Mesenchymal stem cell (in vitro differentiated cells and primary cell): ENCODE measurements around the gene MDC1.

Experiments used
- DNase-seq: peaks from one replicate; pipeline ENCODE4 v3.0.0-alpha.2; 2013
- H2AFZ ChIP-seq: one replicate; pipeline ENCODE4 v1.6.1; 2013; ENCODE audit warnings: low read depth, mild to moderate bottlenecking, control low read depth, inconsistent platforms, low read length, moderate library complexity
- H2AK5ac ChIP-seq: 2 replicates; pipeline ENCODE4 v1.6.1; 2013; ENCODE audit warnings: low read length, moderate library complexity, mild to moderate bottlenecking, inconsistent platforms; ENCODE audit not compliant: severe bottlenecking
- H2BK120ac ChIP-seq: one replicate; pipeline ENCODE4 v1.6.1; 2013; ENCODE audit warnings: low read depth, mild to moderate bottlenecking, inconsistent platforms, low read length, moderate library complexity
- H2BK12ac ChIP-seq, 2 experiments: one replicate each; pipeline ENCODE4 v1.6.1; 2013; ENCODE audit warnings: inconsistent platforms in 2 of 2, low read length in 2 of 2, mild to moderate bottlenecking in 2 of 2, moderate library complexity in 2 of 2, control low read depth in 1 of 2
- H2BK15ac ChIP-seq: one replicate; pipeline ENCODE4 v1.6.1; 2013; ENCODE audit warnings: mild to moderate bottlenecking, low read depth, inconsistent platforms; ENCODE audit not compliant: poor library complexity, severe bottlenecking
- H2BK5ac ChIP-seq: 2 replicates; pipeline ENCODE4 v1.6.1; 2013; ENCODE audit warnings: low read depth, mild to moderate bottlenecking, low read length, control low read depth, inconsistent platforms; ENCODE audit not compliant: poor library complexity, severe bottlenecking
- H3K14ac ChIP-seq, 2 experiments: one replicate each; pipeline ENCODE4 v1.6.1; 2013; ENCODE audit warnings: inconsistent platforms in 2 of 2, low read length in 2 of 2, control low read depth in 1 of 2, mild to moderate bottlenecking in 1 of 2, moderate library complexity in 1 of 2
- H3K18ac ChIP-seq, 2 experiments: one replicate each; pipeline ENCODE4 v1.6.1; 2013; ENCODE audit warnings: inconsistent platforms in 2 of 2, low read length in 2 of 2, control low read depth in 1 of 2, low read depth in 1 of 2, mild to moderate bottlenecking in 1 of 2
- H3K23ac ChIP-seq, 2 experiments: one replicate each; pipeline ENCODE4 v1.6.1; 2013; ENCODE audit warnings: inconsistent platforms in 2 of 2, low read length in 2 of 2, mild to moderate bottlenecking in 2 of 2, moderate library complexity in 2 of 2, control low read depth in 1 of 2
- H3K27ac ChIP-seq: 2 replicates; pipeline ENCODE4 v1.5.1; 2013; ENCODE audit warnings: mild to moderate bottlenecking, moderate library complexity, low read length, control low read depth, inconsistent platforms; ENCODE audit not compliant: poor library complexity, severe bottlenecking
- H3K27me3 ChIP-seq, 2 experiments: 2 replicates each; pipeline versions ENCODE4 v1.6.1 to v1.7.0; 2013; ENCODE audit warnings: low read length in 2 of 2, mild to moderate bottlenecking in 2 of 2, moderate library complexity in 2 of 2, control low read depth in 1 of 2, inconsistent platforms in 1 of 2; ENCODE audit not compliant: control insufficient read depth in 1 of 2, insufficient read depth in 1 of 2
- H3K36me3 ChIP-seq, 2 experiments: 2 replicates each; pipeline versions ENCODE4 v1.6.1 to v1.7.0; 2013; ENCODE audit warnings: low read length in 2 of 2, control low read depth in 1 of 2, inconsistent platforms in 1 of 2, low read depth in 1 of 2, mild to moderate bottlenecking in 1 of 2; ENCODE audit not compliant: insufficient read depth in 2 of 2, control insufficient read depth in 1 of 2
- H3K4ac ChIP-seq, 2 experiments: one replicate each; pipeline ENCODE4 v1.6.1; 2013; ENCODE audit warnings: inconsistent platforms in 2 of 2, low read length in 2 of 2, mild to moderate bottlenecking in 2 of 2, moderate library complexity in 2 of 2, control low read depth in 1 of 2, low read depth in 1 of 2
- H3K4me1 ChIP-seq: 2 replicates; pipeline ENCODE4 v1.6.1; 2013; ENCODE audit warnings: low read depth, low read length, control low read depth; ENCODE audit not compliant: control insufficient read depth, insufficient read depth
- H3K4me2 ChIP-seq: 2 replicates; pipeline ENCODE4 v1.6.1; 2013; ENCODE audit warnings: low read length, mild to moderate bottlenecking, inconsistent platforms; ENCODE audit not compliant: poor library complexity, severe bottlenecking
- H3K4me3 ChIP-seq, 2 experiments: 2 replicates each; pipeline versions ENCODE4 v1.5.1 to v1.7.0; 2013; ENCODE audit warnings: low read length in 2 of 2, mild to moderate bottlenecking in 2 of 2, control low read depth in 1 of 2, low read depth in 1 of 2; ENCODE audit not compliant: insufficient read depth in 1 of 2
- H3K79me1 ChIP-seq: replicated peaks from 2 replicates; pipeline ENCODE4 v1.6.1; 2013; ENCODE audit warnings: mild to moderate bottlenecking, control low read depth, low read length, inconsistent platforms; ENCODE audit not compliant: poor library complexity, severe bottlenecking
- H3K9ac ChIP-seq: 2 replicates; pipeline ENCODE4 v1.7.0; 2013; ENCODE audit warnings: mild to moderate bottlenecking, low read length, moderate library complexity
- H3K9me3 ChIP-seq: 2 replicates; pipeline ENCODE4 v1.7.0; 2013; ENCODE audit warnings: mild to moderate bottlenecking, low read length; ENCODE audit not compliant: control insufficient read depth
- H4K8ac ChIP-seq: one replicate; pipeline ENCODE4 v1.6.1; 2013; ENCODE audit warnings: inconsistent platforms, mild to moderate bottlenecking, low read length, moderate library complexity
- H4K91ac ChIP-seq: one replicate; pipeline ENCODE4 v1.6.1; 2013; ENCODE audit warnings: mild to moderate bottlenecking, low read length, inconsistent platforms
- WGBS: methylation state at CpG from one replicate; pipeline ENCODE4 v1.1.7; 2013; ENCODE audit warnings: mixed read lengths; 5-methylcytosine and 5-hydroxymethylcytosine counted together

Gene MDC1

GRCh38 chr6:30741789-30742315 lies 24.8 kb upstream of the MDC1 start:
- peak overlapping the region; percentile 80 for H3K27ac ChIP-seq
- WGBS: 18% methylated on average over 13 of the region's 13 CpGs

GRCh38 chr6:30741063-30741779 lies 24.1 kb upstream of the MDC1 start:
- H3K27ac ChIP-seq: peak overlapping the region; percentile 80
- H2BK15ac ChIP-seq: no peak overlapping the region
- H3K27me3 ChIP-seq: no peaks in the 10 kb centered on the region
- peaks cover 22% of the 10 kb centered on the region for H3K4me1 ChIP-seq
- peak overlapping the region; percentile 13 to 97 for H3K4ac ChIP-seq
- peaks cover 15% of the 10 kb centered on the region for H3K79me1 ChIP-seq
- DNase-seq: peak; percentile 69
- peak overlapping the region; percentile 81 for H4K91ac ChIP-seq
- no peak overlapping the region for H2BK5ac ChIP-seq
- WGBS: 93% methylated on average over 8 of the region's 8 CpGs
- H2BK12ac ChIP-seq: peak overlapping the region in 1 of 2 experiments; percentile 92
- peak overlapping the region; percentile 21 for H2BK120ac ChIP-seq
- H3K9ac ChIP-seq: peak overlapping the region; percentile 97
- H3K4me2 ChIP-seq: peak overlapping the region; percentile 8
- no peak overlapping the region for H2AK5ac ChIP-seq
- H3K18ac ChIP-seq: peak overlapping the region in 1 of 2 experiments; percentile 92
- peak overlapping the region in 1 of 2 experiments; percentile 16 for H3K23ac ChIP-seq
- H3K9me3 ChIP-seq: no peaks in the 10 kb centered on the region
- peak overlapping the region in 1 of 2 experiments; percentile 84 for H3K14ac ChIP-seq
- H3K36me3 ChIP-seq: peaks cover 28 to 56% of the 10 kb centered on the region in 2 experiments
- no peak overlapping the region for H2AFZ ChIP-seq
- H4K8ac ChIP-seq: no peak overlapping the region
- peak overlapping the region in 1 of 2 experiments; percentile 88 for H3K4me3 ChIP-seq

More at GRCh38 chr6:30741789-30742315, 24.8 kb upstream of the MDC1 start:
- H3K9me3 ChIP-seq: no peaks in the 10 kb centered on the region
- no peak for DNase-seq
- H3K27me3 ChIP-seq: no peaks in the 10 kb centered on the region
- H2BK5ac ChIP-seq: peak overlapping the region; percentile 45
- H3K4ac ChIP-seq: peak overlapping the region; percentile 13 to 97
- peak overlapping the region; percentile 97 for H3K9ac ChIP-seq
- peaks cover 24% of the 10 kb centered on the region for H3K4me1 ChIP-seq
- H3K4me3 ChIP-seq: peak overlapping the region; percentile 76 to 88
- no peak overlapping the region for H2BK15ac ChIP-seq
- H4K8ac ChIP-seq: peak overlapping the region; percentile 69
- H2BK120ac ChIP-seq: no peak overlapping the region
- peak overlapping the region; percentile 81 for H4K91ac ChIP-seq
- H3K4me2 ChIP-seq: peak overlapping the region; percentile 30
- H2BK12ac ChIP-seq: peak overlapping the region in 1 of 2 experiments; percentile 92
- H2AK5ac ChIP-seq: peak overlapping the region; percentile 47
- H2AFZ ChIP-seq: no peak overlapping the region
- H3K36me3 ChIP-seq: peaks cover 25 to 53% of the 10 kb centered on the region in 2 experiments
- peak overlapping the region in 1 of 2 experiments; percentile 84 for H3K14ac ChIP-seq
- peak overlapping the region; percentile 83 to 92 for H3K18ac ChIP-seq
- H3K79me1 ChIP-seq: peaks cover 14% of the 10 kb centered on the region
- peak overlapping the region in 1 of 2 experiments; percentile 16 for H3K23ac ChIP-seq

- DNase-seq: peak; percentile 54
- 96% methylated on average over 2 of the region's 2 CpGs for WGBS
- peak overlapping the region; percentile 80 for H2AK5ac ChIP-seq
Observed at GRCh38 chr6:30740540-30740870, 23.4 kb upstream of the MDC1 start.

GRCh38 chr6:30738532-30738931 lies 21.5 kb upstream of the MDC1 start:
- Histone ChIP-seq H3K79me1 (peaks cover 24% of the 10 kb centered on the region), H2AFZ (no peak overlapping the region), H3K4me3 (no peak overlapping the region), H4K8ac (no peak overlapping the region), H3K9me3 (no peaks in the 10 kb centered on the region), H3K9ac (peak overlapping the region; percentile 29), H3K23ac (no peak overlapping the region), H3K18ac (no peak overlapping the region), H2AK5ac (no peak overlapping the region), H2BK12ac (no peak overlapping the region), H3K27me3 (no peaks in the 10 kb centered on the region), H2BK120ac (no peak overlapping the region), H3K4me2 (no peak overlapping the region), H3K4ac (no peak overlapping the region), H2BK5ac (no peak overlapping the region), H3K14ac (no peak overlapping the region), H4K91ac (no peak overlapping the region), H3K27ac (no peak overlapping the region), H3K4me1 (peaks cover 19% of the 10 kb centered on the region), H3K36me3 (peaks cover 42 to 81% of the 10 kb centered on the region in 2 experiments), H2BK15ac (no peak overlapping the region)
- 97% methylated on average over 5 of the region's 6 CpGs for WGBS
- DNase-seq: no peak

More at GRCh38 chr6:30740540-30740870, 23.4 kb upstream of the MDC1 start:
- H3K9me3 ChIP-seq: no peaks in the 10 kb centered on the region
- peak overlapping the region; percentile 80 for H3K27ac ChIP-seq
- H2AFZ ChIP-seq: no peak overlapping the region
- H3K27me3 ChIP-seq: no peaks in the 10 kb centered on the region
- H2BK5ac ChIP-seq: peak overlapping the region; percentile 54
- H4K91ac ChIP-seq: peak overlapping the region; percentile 80
- H3K4me1 ChIP-seq: peaks cover 22% of the 10 kb centered on the region
- H2BK120ac ChIP-seq: no peak overlapping the region
- no peak overlapping the region for H2BK12ac ChIP-seq
- no peak overlapping the region for H2BK15ac ChIP-seq
- peak overlapping the region; percentile 97 for H3K9ac ChIP-seq
- H3K79me1 ChIP-seq: peaks cover 17% of the 10 kb centered on the region
- no peak overlapping the region for H3K4ac ChIP-seq
- no peak overlapping the region for H3K18ac ChIP-seq
- H3K14ac ChIP-seq: no peak overlapping the region
- H3K4me3 ChIP-seq: no peak overlapping the region
- H3K4me2 ChIP-seq: no peak overlapping the region
- H3K36me3 ChIP-seq: peaks cover 34 to 63% of the 10 kb centered on the region in 2 experiments
- no peak overlapping the region for H3K23ac ChIP-seq
- H4K8ac ChIP-seq: no peak overlapping the region
